Measurements from ENCODE around the gene DNAH8.

DNA sequence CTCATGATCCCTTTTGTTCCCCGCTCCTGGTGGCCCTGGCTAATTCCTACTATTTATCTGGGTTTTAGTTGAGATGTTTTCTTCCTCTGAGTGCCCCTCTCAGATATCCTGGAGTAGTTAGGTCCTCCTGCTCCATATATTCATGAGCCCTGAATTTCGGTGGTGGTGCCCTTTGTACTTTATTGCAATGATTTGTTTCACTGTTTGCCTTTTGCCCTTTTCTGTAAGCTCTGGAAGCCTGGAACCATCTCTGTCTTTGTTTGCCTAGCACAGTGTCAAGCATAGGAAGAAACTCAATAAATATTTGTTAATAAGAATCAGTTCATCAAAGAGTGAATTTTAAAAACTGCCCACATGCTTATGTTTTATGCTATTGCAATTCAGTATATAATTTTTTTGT, 144.9 kb downstream of the DNAH8 start:
- TF ChIP-seq, protein P1, sequence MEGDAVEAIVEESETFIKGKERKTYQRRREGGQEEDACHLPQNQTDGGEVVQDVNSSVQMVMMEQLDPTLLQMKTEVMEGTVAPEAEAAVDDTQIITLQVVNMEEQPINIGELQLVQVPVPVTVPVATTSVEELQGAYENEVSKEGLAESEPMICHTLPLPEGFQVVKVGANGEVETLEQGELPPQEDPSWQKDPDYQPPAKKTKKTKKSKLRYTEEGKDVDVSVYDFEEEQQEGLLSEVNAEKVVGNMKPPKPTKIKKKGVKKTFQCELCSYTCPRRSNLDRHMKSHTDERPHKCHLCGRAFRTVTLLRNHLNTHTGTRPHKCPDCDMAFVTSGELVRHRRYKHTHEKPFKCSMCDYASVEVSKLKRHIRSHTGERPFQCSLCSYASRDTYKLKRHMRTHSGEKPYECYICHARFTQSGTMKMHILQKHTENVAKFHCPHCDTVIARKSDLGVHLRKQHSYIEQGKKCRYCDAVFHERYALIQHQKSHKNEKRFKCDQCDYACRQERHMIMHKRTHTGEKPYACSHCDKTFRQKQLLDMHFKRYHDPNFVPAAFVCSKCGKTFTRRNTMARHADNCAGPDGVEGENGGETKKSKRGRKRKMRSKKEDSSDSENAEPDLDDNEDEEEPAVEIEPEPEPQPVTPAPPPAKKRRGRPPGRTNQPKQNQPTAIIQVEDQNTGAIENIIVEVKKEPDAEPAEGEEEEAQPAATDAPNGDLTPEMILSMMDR (IDR thresholded peaks at IDR 0.05 in 4 of 5, conservative IDR thresholded peaks at IDR 0.05 in 1 of 5), result no peak
- TF ChIP-seq POLR2A (IDR thresholded peaks at IDR 0.05), result no peak

All from gastrocnemius medialis (tissue), 4 donors.